Astrocyte (in vitro differentiated cells and primary cell): ENCODE measurements around the gene EXOSC10.

ENCODE experiments used
- EZH2 ChIP-seq: IDR thresholded peaks from 2 replicates; pipeline ENCODE4 v1.6.1; 2012; ENCODE audit warnings: mild to moderate bottlenecking, low read length, inconsistent platforms; ENCODE audit not compliant: insufficient read depth
- TF ChIP-seq, protein P1 (sequence below): IDR thresholded peaks from 2 replicates; pipeline ENCODE4 v1.5.1; 2011; ENCODE audit warnings: low read depth, mild to moderate bottlenecking, inconsistent platforms, low read length, moderate library complexity; ENCODE audit not compliant: insufficient read depth

DNA sequence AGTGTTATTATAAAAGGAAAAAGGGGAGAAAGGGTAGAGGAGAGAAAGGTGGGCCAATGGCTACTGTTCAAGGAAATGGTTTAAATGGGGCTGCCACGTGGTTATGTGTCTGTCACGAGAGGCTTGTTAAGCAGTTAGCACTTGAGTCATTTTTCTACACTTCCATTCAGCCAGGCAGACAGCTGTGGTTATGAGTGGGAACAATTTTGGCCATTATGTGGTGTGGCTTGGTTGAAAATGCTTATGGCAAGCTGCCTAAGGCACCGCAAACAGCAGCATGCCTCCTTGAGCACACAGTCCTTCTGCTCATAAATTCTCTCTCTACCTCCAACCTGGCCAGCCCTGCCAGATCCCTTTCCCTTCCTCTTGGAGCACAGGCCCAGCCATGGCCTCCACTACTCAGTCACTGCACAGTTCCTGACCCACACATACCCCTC is 36.7 kb downstream of the EXOSC10 start:
- TF ChIP-seq, protein P1, sequence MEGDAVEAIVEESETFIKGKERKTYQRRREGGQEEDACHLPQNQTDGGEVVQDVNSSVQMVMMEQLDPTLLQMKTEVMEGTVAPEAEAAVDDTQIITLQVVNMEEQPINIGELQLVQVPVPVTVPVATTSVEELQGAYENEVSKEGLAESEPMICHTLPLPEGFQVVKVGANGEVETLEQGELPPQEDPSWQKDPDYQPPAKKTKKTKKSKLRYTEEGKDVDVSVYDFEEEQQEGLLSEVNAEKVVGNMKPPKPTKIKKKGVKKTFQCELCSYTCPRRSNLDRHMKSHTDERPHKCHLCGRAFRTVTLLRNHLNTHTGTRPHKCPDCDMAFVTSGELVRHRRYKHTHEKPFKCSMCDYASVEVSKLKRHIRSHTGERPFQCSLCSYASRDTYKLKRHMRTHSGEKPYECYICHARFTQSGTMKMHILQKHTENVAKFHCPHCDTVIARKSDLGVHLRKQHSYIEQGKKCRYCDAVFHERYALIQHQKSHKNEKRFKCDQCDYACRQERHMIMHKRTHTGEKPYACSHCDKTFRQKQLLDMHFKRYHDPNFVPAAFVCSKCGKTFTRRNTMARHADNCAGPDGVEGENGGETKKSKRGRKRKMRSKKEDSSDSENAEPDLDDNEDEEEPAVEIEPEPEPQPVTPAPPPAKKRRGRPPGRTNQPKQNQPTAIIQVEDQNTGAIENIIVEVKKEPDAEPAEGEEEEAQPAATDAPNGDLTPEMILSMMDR = no peak
- TF ChIP-seq EZH2 = no peak
